Mammary epithelial cell (primary cell): ENCODE data around the gene PDCL3.

ENCODE experiments used
- CTCF ChIP-seq, 2 donors: IDR thresholded peaks in 1 of 2; conservative IDR thresholded peaks in 1 of 2; 2 replicates each; pipeline ENCODE4 v1.5.1; 2011 to 2012; ENCODE audit warnings: inconsistent platforms in 2 of 2, low read length in 2 of 2, mild to moderate bottlenecking in 2 of 2, control low read depth in 1 of 2, low read depth in 1 of 2; ENCODE audit not compliant: insufficient read depth in 1 of 2; ENCODE audit errors: extremely low read depth in 1 of 2
- EZH2 ChIP-seq: IDR thresholded peaks from 2 replicates; pipeline ENCODE4 v1.6.1; 2012; ENCODE audit warnings: low read length, inconsistent platforms, borderline replicate concordance

DNA sequence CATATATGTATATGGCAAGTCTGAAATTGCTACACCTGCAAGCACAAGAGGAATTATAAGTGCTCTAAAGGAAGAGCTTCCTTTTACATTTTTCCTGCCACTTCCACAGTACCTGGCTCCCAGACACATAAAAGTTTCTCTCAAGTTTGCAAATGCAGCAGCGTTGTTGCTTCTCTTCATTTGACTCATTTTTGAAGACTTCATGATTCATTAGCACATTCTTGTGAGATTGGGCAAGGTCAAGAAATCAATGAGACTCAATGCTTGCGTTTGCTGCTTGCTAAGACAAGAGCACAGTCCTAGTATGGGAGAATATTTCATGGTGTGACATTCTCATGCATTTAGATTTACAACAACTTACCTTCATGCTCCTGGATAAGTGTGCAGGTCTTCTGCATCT is 42.6 kb upstream of the PDCL3 start:
- TF ChIP-seq CTCF (conservative IDR thresholded peaks at IDR 0.05 in 1 of 2, IDR thresholded peaks at IDR 0.05 in 1 of 2; ENCODE audit: extremely low read depth in 1 of 2, insufficient read depth in 1 of 2, low read depth in 1 of 2, low read length in 2 of 2) = no peak
- no peak for TF ChIP-seq EZH2
